LHCN-M2 (cell line): ENCODE results near the gene TTC28. TPM values are rescaled to one million over a fixed set of nuclear protein-coding genes. Genes with fewer than 3 reads are reported as not detected.
"Not testable (repeated sequence)": the region's sequence is repeated elsewhere in the genome, so short reads cannot be mapped to it uniquely, and the experiment has no call there.

Experiments
- DNase-seq: peaks from one replicate; pipeline ENCODE4 v3.0.0-alpha.2; 2012; ENCODE audit warnings: low read depth
- polyA plus RNA-seq: library from polyadenylated mRNA; unstranded; fragments of >200 nt; gene quantifications from one replicate; pipeline ENCODE4 v1.2.1, GENCODE V29; 2012; ENCODE audit warnings: missing spikeins
- total RNA-seq: library from RNA; depleted of rRNA; stranded (reverse); fragments of >200 nt; gene quantifications from 2 replicates; pipeline ENCODE4 v1.2.3, GENCODE V29; 2014; rRNA removed

The TTC28 gene
- 7.1 and 8.0 TPM in 2 replicates for total RNA-seq
- polyA plus RNA-seq, result 1.8 TPM

- peak; percentile 67 for DNase-seq
These were observed at the start of gene TTC28 for GRCh38 chr22:28679611-28680287. TTC28 (minus strand) TSS chr22:28679840; CDS start chr22:28679723, 117 bp downstream.

DNA sequence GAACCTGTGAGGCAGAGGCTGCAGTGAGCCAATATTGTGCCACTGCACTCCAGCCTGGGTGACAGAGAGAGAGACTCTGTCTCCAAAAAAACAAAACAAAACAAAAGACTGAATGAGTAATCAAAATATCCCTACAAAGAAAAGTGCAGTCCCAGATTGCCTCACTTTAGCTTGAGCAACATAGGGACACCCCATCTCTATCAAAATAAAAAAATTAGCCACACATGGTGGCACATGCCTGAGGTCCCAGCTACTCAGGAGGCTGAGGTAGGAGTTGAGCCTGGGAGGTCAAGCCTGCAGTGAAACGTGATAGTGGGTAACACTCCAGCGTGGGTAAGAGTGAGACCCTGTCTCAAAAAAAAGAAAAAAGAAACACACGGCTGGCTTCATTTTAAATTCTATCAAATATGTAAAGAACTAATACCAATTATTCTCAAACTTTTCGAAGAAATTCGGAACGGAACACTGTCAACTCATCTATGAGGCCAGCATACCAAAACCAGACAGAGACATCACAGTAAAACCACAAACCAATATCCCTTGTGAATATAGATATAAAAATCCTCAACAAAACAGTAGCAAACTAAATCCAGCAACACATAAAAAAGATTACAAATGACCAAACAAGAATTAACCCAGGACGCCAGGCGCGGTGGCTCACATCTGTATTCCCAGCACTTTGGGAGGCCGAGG is 49.1 kb upstream of the TTC28 start:
- peak; percentile 40 for DNase-seq

DNA sequence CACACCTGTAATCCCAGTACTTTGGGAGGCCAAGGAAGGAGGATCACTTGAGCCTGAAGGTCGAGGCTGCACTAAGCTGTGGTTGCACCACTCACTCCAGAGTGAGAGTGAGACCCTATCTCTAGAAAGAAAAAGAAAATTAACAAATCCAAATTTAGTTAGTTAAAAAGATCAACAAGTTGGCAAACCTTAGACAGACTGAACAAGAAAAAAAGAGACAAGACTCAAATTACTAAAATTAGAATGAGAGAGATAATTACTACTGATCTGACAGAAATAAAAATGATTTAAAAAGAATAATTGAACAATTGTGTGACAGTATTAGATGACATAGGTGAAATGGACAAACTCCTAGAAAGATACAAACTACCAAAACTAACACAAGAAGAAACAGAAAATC is 48.4 kb upstream of the TTC28 start:
- DNase-seq, result no peak

GRCh38 chr22:28718044-28718443 is 38.4 kb upstream of the TTC28 start:
- DNase-seq, result no peak

DNA sequence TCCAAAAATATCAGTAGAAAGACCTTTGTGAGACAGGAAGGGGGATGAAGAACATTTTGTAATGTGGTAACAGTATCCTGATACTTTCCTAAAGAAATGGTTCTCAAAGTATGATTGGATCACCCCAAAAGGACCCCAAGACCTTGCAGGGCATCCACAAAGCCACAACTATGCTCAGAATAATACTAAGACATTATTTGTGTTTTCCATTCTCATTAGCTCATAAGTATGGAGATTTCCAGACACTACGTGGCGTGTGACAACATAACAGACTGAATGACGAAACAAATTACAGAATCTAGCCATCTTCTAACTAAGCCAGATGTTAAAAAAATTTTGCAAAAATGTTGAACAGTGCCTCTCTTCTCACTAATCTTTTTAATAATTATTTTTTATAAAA is 37.0 kb upstream of the TTC28 start:
- DNase-seq, result peak; percentile 55

DNA sequence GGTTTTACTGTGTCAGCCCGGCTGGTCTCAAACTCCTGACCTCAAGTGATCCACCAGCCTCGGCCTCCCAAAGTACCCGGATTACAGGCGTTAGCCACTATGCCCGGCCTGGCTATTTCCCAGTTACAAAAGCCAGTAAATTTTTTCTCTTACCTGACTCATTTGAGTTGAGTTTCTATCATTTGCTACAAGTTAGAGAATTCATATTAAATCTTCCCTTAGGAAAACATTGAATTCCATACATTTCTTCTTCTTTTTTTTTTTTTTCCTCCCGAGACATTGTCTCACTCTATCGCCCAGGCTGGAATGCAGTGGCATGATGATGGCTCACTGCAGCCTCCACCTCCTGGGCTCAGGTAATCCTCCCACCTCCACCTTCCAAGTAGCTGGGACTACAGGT is 36.0 kb upstream of the TTC28 start:
- DNase-seq, result no peak

GRCh38 chr22:28714043-28714628 is 34.5 kb upstream of the TTC28 start:
- DNase-seq, result peak; percentile 50

- peak; percentile 97 for DNase-seq
These were observed 32.5 kb upstream of the TTC28 start for GRCh38 chr22:28711820-28712777.

DNA sequence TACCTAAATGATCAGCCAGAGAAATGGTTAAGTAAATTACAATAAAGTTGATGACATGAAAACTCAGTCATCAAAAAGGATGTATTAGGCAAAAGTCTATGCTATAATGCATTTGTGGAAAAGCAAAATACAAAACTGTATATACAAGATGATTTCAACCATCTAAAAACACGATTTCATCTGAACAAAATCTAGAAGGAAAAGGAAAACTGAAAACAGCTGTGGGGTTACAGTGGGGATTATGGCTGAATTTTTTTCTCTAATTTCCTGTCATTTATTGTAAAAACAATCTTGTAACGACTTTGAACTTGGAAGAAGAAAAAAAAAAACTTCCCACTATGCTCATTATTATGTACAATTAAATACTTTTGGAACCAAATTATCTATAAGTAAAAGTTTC is 31.7 kb upstream of the TTC28 start:
- no peak for DNase-seq

- DNase-seq, result peak; percentile 90
These were observed 31.0 kb upstream of the TTC28 start for GRCh38 chr22:28710576-28711191.

GRCh38 chr22:28710107-28710506 is 30.5 kb upstream of the TTC28 start:
- DNase-seq, result no peak

GRCh38 chr22:28706845-28707244 is 27.2 kb upstream of the TTC28 start:
- DNase-seq, result no peak

DNA sequence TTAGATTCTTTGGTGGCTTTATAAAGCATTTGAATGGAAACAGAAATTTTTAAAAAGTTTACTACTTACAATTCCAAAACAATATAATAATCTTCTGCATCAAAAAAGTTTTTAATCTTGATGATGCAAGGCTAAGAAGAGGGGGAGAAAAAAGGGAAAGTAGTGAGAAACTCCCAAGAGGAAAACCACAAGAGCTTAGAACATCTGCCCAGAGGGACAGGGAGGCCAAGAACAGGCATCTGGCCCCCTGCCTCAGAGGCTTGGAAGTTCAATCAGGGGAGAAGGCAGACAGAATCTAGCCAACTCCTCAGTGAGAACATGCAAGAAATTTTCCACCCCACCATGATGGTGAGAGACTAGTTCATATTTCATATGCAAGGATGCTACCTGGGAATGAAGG is 23.8 kb upstream of the TTC28 start:
- no peak for DNase-seq

GRCh38 chr22:28702891-28703290 is 23.3 kb upstream of the TTC28 start:
- DNase-seq, result no peak

DNA sequence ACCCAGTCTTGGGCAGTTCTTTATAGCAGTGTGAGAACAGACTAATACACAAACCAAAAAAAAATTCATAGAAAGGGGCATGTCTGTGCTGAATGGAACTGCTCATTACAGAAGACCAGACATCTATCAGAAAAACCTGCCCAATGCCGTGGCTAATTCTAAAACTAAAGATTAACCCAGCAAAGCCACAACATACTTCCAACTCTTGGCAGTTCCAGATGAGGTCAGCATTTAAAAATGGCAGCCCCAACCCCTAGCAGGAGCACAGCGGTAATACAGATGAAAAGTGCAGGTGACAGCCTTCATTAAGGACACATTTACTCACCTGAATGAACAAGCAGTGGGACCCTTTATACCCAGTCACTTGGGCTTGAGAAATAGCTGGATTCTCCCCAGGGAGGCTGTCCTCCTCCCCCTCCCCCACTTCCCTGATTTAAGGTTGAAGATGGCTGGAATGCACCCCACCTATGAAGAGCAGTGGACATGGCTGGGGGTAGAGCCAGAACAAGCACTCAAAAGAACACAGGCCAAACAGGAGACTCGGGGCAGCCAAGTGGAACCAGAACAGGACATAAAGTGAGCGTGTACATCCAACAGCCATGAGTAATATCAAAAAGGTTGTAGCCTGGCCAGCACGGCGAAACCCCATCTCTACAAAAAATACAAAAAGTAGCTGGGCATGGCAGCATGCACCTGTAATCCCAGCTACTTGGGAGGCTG is 13.6 kb upstream of the TTC28 start:
- not testable (repeated sequence) for DNase-seq

GRCh38 chr22:28689796-28690195 is 10.2 kb upstream of the TTC28 start:
- DNase-seq, result not testable (repeated sequence)

DNA sequence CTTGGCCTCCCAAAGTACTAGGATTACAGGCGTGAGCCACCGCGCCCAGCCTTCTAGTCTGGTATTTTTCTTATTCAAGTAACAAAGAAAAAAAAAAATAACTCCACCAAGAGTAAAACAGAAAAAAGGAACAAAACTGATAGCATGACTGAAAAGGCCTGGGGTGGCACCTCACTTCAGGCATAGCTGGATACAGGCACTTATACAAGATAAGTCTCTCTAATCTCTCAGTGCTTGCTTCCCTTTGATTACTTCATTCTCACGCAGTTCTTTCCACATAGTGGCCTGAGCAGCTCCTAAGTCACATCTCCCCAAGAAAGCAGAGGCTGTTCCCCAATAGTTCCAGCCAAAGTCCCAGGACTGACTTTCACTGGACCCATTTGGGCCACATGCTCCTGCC is 3.3 kb upstream of the TTC28 start:
- DNase-seq, result not testable (repeated sequence)

- DNase-seq, result not testable (repeated sequence)
These were observed 1.3 kb upstream of the TTC28 start for GRCh38 chr22:28680813-28681490.

DNA sequence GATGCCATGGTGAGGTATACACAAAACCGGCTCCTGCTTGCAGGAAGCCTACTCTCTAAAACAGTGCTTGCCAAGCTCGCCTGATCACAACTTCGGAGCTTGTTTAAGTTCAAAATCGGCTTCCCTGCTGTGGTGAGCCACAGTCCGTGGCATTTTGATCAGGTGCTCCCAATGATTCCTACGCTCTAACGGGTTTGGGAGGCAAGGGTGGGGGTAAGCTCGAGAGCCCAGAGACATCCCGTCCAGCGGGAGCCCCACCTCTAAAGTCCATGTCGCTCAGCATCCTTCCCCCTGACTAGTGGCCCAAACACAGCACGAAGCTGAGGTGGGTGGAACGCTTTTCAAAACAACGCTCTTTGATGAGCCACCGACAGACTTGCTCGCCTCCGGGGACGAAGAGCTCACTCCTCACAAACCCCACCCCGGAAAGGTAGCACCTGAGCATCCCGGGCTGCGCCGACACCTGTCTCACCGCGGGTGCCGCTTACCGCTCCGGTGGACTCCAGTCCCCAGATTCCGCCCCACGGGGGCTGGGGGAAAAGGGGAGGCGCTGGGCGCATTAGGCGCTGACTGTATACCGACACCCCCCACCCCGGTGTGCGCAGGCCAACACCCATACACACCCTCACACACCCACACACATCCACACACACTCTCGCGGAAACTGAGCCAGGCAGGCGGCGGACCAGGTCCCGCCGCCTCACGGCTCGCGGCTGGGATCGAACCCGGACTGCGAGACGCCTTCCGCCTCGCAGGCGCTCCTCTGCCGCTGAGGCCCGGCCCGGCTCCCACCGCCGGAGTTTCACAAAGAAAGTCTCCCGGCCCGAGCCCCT is 646 bp downstream of the TTC28 start:
- not testable (repeated sequence) for DNase-seq
